NCI-H345 treated with DMSO at 0.1 percent for 48 hours (cell line): Measurements from ENCODE around the gene EVX2.
A peak's percentile ranks its signal among the peaks of the same experiment; 100 is the strongest.

ENCODE experiments used
- DNase-seq: peaks from one replicate; lab custom pipeline; 2025; ENCODE audit not compliant: unreplicated experiment; lab: John Stamatoyannopoulos, UW

Gene EVX2

GRCh38 chr2:176096986-176097819 is 13.4 kb upstream of the EVX2 start:
- DNase-seq: peak; percentile 72

DNA sequence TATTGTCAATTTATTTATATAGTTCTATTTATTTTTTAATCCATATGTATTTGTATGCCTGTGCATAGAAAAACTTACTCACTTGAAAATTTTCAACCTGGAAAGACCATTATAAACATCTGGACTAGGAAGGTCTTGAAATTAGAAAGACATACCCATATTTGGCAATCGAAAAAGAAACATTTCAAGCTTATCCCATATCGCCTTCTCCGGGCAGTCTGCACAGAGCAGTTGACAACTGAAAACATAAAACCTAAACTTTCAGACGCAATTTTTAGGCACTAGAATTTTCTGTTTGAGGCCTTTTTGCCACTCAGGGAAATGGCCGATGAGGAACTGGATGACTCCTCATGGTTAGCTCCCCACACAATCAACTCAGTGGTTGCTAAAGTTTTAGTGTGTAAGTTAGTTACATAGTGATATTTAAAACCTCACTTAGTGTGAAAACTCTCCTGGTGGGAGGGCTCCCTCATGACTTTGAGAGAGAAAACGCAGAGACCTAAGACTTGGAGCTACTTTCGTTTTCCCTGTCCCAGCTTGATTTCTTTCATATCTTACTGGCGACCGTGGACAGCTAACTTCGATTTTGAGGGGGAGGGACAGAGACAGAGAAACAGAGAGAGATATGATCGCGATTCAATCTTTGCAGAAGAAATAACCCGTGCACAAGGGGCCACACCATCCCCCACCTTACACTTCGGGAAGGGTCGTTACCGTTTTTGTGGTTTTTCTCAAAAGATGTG is 12.7 kb upstream of the EVX2 start:
- DNase-seq: no peak

GRCh38 chr2:176095421-176095820 is 11.7 kb upstream of the EVX2 start:
- DNase-seq: no peak

GRCh38 chr2:176094349-176094748 is 10.6 kb upstream of the EVX2 start:
- no peak for DNase-seq

GRCh38 chr2:176093898-176094249 is 10.1 kb upstream of the EVX2 start:
- DNase-seq: no peak

GRCh38 chr2:176093145-176093897 is 9.6 kb upstream of the EVX2 start:
- no peak for DNase-seq

DNA sequence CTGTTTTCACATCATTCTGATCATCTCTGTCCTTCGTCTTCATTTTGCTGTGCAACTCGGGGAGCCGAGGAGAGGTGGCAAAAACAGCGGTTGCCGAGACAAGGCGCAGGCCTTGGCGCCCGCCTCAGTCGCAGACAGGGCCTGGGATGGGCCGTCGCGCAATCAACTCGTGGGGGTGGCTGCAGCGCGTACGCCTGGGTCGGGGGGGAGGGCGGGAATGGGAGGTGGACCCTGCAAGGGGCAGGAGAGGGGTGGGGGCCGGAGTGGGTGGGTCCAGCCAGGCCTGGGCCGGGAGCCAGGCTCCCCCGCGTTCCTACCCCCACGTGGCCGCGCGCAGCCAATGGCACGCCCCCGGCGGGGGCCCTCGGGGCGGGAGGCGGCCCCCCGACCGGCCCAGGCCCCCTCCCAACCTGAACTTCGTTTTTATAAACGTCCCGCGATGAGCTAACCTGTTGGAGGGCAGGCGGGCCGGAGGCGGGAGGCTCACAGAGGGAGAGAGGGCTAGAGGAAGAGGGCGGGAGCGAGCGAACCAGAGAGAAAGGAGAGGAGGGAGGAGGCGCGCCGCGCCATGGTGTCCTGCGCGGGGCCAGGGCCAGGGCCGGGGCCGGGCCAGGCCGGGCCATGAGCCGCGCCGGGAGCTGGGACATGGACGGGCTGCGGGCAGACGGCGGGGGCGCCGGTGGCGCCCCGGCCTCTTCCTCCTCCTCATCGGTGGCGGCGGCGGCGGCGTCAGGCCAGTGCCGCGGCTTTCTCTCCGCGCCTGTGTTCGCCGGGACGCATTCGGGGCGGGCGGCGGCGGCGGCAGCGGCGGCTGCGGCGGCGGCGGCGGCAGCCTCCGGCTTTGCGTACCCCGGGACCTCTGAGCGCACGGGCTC is 8.7 kb upstream of the EVX2 start, which contains the start of gene HOXD13:
TSS of gene HOXD13 (plus strand) at position 452 of the 875 bp plus-strand sequence. CDS start at position 622, 170 bp downstream.
- no peak for DNase-seq

GRCh38 chr2:176091329-176092258 is 7.8 kb upstream of the EVX2 start:
- no peak for DNase-seq

GRCh38 chr2:176090862-176091261 is 7.1 kb upstream of the EVX2 start:
- no peak for DNase-seq

- DNase-seq: no peak
Observed at GRCh38 chr2:176089843-176090395, 6.2 kb upstream of the EVX2 start.

- DNase-seq: no peak
Observed at GRCh38 chr2:176088937-176089842, 5.4 kb upstream of the EVX2 start.

DNA sequence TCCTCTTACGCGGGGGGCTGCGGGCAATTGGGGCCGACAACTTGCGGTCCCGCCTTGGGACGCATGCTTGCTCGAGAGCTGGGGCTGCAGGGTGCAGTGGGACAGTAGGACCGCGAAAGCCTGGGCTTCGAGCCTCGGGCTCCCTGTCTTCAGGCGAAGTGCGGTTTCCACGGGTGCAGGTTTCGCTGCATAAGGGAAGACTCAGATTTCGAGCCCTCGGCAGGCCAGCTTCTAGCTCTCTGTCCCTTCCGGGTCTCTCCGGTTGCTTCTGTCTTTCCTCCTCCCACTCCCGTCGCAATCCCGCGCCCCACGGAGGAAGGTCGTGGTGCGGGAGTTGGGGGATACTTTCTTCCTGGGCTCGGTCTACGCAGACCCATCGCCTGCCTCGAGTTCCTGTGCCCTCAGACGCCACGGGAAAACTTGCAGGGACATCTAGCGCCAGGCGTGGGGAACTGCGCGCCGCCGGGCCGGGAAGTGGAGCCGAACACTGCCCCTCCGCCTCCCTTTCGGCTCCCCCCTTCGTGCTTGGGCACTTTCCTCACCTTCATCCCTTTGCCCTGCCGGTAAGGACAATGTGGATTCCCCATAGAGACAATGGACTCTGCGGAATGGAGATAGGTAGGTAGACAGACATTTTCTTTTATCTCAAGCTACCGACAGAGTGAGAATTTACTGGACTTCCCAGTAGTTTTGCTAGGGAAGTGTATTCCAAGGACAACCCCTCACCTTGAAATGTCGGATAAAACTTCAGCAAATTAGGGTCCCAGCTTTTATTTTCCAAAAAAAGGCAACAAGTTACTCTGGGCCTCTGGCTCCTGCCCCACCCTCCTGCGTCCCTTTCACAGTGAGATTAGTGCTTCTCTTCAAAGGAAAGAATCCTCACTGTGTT is 4.5 kb upstream of the EVX2 start:
- peak; percentile 64 for DNase-seq

- no peak for DNase-seq
Observed at GRCh38 chr2:176087330-176088047, 3.7 kb upstream of the EVX2 start.

DNA sequence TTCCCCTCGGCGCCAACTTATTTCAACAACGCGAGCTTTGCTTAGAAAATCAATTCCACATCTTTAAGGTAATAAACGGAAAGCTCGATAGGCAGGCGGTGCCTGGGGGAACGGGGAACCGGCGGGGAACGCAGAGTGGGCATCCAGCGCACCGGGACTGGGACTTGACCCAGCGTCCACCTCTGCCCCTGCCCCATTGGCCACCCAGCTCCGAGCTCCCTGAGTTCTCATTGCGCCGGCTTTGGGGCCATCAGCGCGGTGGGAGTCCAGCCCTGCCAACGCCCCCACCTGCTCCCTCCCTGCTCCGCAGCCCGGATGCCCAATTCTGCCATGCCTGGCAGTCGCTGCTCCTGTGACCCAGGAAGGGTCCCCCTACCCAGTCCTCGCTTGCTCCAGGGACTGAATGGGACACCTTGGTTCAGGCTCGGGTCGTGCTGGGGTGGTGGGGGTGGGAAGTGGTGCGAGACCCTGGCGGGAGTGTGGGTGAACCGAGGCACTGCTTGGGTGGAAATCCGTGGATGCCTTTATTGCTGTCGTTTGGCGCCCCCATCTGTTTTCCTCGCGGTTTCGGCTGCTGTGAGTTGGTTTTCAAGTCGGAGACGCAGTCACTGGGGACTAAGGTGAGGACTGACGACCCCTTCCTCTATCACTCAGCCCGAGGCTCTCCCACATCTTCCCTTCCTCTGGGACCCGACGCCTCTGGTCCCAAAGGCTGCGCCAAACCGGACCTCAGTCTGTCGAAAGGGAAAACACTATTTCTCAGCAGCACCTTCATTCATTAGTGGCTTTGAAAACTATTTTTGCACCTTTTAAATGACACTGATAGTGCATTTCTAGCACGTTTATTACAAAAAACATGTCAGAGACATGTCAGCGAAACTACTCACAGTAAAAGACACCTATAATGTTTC is 2.4 kb upstream of the EVX2 start:
- DNase-seq: no peak

- no peak for DNase-seq
Observed at GRCh38 chr2:176085120-176085788, 1.5 kb upstream of the EVX2 start.
